WI38 (cell line): ENCODE results near the gene DACT1.

Source experiments
- H3K4me3 ChIP-seq: 2 replicates; pipeline ENCODE4 v1.5.1; 2011; ENCODE audit warnings: low read depth, mild to moderate bottlenecking, control low read depth, low read length
- TF ChIP-seq, protein P1 (sequence below): IDR thresholded peaks from 2 replicates; pipeline ENCODE4 v1.5.1; 2012; ENCODE audit warnings: low read depth, mild to moderate bottlenecking, control low read depth, low read length

DACT1 gene

DNA sequence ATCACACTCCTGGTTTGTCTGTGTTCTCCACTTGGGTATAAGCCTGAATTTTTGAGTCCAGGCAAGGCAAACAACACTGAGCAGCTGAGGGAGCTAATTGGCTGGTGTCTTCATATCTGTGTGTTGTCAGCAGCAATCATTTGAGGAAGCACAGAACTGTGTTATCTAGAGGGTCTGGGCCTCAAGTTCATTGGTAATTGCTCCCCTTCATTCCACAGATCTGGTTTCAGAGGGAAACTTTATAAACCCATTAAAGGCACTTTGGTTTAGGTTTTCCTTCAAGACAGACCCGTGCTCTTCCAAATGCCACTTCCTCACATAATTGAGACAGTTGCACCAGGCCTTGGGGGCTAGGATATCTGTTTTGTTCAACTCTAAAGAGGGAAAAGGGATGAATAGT lies 5.6 kb downstream of the DACT1 start:
- no peak overlapping the region for H3K4me3 ChIP-seq
- TF ChIP-seq, protein P1, sequence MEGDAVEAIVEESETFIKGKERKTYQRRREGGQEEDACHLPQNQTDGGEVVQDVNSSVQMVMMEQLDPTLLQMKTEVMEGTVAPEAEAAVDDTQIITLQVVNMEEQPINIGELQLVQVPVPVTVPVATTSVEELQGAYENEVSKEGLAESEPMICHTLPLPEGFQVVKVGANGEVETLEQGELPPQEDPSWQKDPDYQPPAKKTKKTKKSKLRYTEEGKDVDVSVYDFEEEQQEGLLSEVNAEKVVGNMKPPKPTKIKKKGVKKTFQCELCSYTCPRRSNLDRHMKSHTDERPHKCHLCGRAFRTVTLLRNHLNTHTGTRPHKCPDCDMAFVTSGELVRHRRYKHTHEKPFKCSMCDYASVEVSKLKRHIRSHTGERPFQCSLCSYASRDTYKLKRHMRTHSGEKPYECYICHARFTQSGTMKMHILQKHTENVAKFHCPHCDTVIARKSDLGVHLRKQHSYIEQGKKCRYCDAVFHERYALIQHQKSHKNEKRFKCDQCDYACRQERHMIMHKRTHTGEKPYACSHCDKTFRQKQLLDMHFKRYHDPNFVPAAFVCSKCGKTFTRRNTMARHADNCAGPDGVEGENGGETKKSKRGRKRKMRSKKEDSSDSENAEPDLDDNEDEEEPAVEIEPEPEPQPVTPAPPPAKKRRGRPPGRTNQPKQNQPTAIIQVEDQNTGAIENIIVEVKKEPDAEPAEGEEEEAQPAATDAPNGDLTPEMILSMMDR, result no peak

DNA sequence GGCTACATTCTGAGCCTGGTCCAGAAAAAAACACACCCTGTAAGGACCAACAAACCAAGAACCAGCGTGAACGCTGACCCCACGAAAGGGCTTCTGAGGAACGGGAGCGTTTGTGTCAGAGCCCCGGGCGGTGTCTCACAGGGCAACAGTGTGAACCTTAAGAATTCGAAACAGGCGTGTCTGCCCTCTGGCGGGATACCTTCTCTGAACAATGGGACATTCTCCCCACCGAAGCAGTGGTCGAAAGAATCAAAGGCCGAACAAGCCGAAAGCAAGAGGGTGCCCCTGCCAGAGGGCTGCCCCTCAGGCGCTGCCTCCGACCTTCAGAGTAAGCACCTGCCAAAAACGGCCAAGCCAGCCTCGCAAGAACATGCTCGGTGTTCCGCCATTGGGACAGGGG lies 7.9 kb downstream of the DACT1 start:
- no peak overlapping the region for H3K4me3 ChIP-seq
- TF ChIP-seq, protein P1, result no peak

DNA sequence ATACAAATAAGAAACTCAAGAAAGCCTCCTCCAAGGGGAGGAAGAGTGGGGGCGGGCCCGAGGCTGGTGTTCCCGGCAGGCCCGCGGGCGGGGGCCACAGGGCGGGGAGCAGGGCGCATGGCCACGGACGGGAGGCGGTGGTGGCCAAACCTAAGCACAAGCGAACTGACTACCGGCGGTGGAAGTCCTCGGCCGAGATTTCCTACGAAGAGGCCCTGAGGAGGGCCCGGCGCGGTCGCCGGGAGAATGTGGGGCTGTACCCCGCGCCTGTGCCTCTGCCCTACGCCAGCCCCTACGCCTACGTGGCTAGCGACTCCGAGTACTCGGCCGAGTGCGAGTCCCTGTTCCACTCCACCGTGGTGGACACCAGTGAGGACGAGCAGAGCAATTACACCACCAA lies 8.7 kb downstream of the DACT1 start:
- TF ChIP-seq, protein P1, result no peak
- no peak overlapping the region for H3K4me3 ChIP-seq

DNA sequence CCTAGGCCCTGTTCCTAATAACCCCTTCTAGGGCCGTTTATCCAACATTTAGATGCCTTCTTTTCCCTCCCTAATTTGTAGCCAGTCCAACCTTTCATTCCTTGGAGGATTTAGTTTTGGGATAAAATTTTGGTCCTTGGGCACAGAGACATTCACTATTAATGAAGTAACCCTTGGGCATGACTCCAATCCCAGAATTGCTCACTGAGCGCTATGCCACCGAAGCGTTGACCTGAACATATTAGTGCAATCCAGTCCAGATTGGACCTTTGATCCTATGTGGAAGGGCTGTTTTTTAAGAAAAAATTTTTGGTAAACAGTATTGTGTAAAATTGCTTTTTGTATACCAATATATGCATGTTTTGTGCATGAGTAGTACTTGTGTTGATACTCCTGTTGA lies 10.0 kb downstream of the DACT1 start:
- TF ChIP-seq, protein P1, result no peak
- H3K4me3 ChIP-seq, result no peak overlapping the region

DNA sequence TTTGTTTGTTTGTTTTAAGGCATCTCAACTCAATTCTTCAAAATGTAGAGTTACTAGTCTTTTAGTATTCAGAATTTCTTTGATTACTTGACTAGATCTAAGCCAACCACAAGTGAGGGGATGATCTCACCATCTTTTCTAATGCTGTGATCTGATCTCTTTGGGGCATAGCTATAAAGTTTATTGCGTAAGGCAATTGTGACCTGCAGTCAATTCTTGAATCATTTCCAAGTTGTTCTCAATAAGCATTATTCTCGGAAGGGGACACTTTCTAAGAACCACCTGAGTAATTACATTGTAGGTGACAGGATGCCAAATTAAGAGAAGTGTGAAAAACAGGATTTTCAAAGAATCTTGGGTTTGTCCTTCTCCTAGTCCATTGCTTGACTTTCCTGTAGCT lies 13.1 kb downstream of the DACT1 start:
- TF ChIP-seq, protein P1, result no peak
- H3K4me3 ChIP-seq, result no peak overlapping the region

DNA sequence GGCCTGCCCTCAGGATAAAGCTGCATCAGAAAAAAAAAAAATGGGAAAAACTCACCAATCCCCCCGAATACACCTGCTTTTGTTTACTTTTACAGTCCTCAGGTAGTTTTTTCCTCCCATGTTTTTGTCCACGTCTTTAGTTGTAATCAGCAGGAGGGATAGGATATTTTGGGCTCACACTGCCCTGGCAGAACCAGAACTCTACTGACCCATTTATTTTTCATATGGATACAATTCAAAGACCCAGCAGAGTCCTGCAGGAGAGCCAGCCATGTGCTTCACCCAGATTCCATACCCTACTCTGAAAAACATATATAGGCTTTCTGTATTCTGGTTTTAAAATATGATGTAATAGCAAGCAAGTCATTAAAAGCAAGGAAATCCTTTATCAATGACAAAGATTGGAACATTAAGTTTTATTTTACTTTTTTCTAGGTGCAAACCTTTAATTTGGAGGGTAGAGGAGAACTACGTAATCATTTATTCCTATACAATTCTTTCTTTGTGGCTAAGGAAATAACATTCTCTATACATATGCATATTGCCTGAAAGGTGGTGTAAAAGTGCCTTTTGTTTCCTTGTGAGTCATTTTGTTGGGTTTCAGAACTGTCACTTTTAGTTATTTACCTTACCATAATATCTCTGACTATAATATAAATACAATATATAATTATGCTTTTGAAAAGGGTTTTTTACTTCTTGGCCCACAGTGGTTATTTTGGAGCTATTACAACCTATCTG lies 19.1 kb downstream of the DACT1 start:
- TF ChIP-seq, protein P1, result no peak
- no peak overlapping the region for H3K4me3 ChIP-seq

DNA sequence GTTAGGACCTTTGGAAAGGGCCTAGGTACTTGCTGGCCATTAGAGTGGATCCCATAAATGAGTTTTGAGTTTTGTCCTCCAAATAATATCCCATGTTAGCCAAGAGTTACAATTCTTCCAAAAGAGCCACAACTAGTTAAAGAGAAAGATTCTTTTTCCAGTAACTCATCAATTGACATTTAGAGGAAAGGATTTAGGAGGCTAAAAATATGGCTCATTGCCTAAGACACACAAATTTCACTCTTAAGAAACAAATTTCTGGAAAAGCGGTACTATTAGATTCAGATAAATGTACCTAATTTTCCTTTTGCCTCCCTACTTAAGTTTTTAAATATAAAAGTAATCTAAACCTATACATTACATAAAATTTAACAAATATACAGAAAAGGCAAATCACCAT lies 21.3 kb downstream of the DACT1 start:
- TF ChIP-seq, protein P1, result no peak
- no peak overlapping the region for H3K4me3 ChIP-seq
